WTC11 (cell line): ENCODE results near the gene TFF3.

Experiments used
- ARID4B ChIP-seq: sonication (generic); formaldehyde crosslinking; IDR thresholded peaks from 2 replicates; pipeline ENCODE4 v1.8.0; 2023; ENCODE audit warnings: missing genetic modification reagents, mild to moderate bottlenecking, borderline replicate concordance
- ATF2 ChIP-seq: sonication (generic); formaldehyde crosslinking; IDR thresholded peaks from 2 replicates; pipeline ENCODE4 v1.8.1; 2022; ENCODE audit warnings: low read depth, missing genetic modification reagents, borderline replicate concordance
- CTCF ChIP-seq: fragments of 200-600 bp; IDR thresholded peaks from 2 replicates; pipeline ENCODE4 v1.8.0; 2022; ENCODE audit warnings: antibody characterized with exemption
- ESRRA ChIP-seq: sonication (generic); formaldehyde crosslinking; IDR thresholded peaks from 2 replicates; pipeline ENCODE4 v1.8.1; 2022; ENCODE audit warnings: mild to moderate bottlenecking, missing genetic modification reagents, borderline replicate concordance
- GABPB1 ChIP-seq: sonication (generic); formaldehyde crosslinking; IDR thresholded peaks from 2 replicates; pipeline ENCODE4 v1.8.1; 2023; ENCODE audit warnings: mild to moderate bottlenecking, missing genetic modification reagents
- HMGXB4 ChIP-seq: sonication (generic); formaldehyde crosslinking; IDR thresholded peaks from 2 replicates; pipeline ENCODE4 v1.8.1; 2023; ENCODE audit warnings: mild to moderate bottlenecking, moderate library complexity, missing genetic modification reagents
- MYBL2 ChIP-seq: sonication (generic); formaldehyde crosslinking; IDR thresholded peaks from 2 replicates; pipeline ENCODE4 v1.8.1; 2023; ENCODE audit warnings: mild to moderate bottlenecking, moderate library complexity, missing genetic modification reagents
- PRDM15 ChIP-seq: sonication (generic); formaldehyde crosslinking; IDR thresholded peaks from 2 replicates; pipeline ENCODE4 v1.8.0; 2022; ENCODE audit warnings: missing genetic modification reagents
- RELA ChIP-seq: sonication (generic); formaldehyde crosslinking; IDR thresholded peaks from 2 replicates; pipeline ENCODE4 v1.8.1; 2022; ENCODE audit warnings: missing genetic modification reagents, mild to moderate bottlenecking, borderline replicate concordance
- SOX15 ChIP-seq: fragments of 250-450 bp; sonication (Bioruptor Pico); IDR thresholded peaks from 2 replicates; pipeline ENCODE4 v1.9.0; 2021; ENCODE audit warnings: mild to moderate bottlenecking
- TEAD4 ChIP-seq: sonication (generic); formaldehyde crosslinking; IDR thresholded peaks from 2 replicates; pipeline ENCODE4 v1.8.0; 2022; ENCODE audit warnings: mild to moderate bottlenecking, missing genetic modification reagents
- ZNF121 ChIP-seq: sonication (generic); formaldehyde crosslinking; IDR thresholded peaks from 2 replicates; pipeline ENCODE4 v1.8.0; 2023; ENCODE audit warnings: missing genetic modification reagents
- ZNF512 ChIP-seq: sonication (generic); formaldehyde crosslinking; IDR thresholded peaks from 2 replicates; pipeline ENCODE4 v1.8.1; 2022; ENCODE audit warnings: missing genetic modification reagents, borderline replicate concordance
- ZNF532 ChIP-seq: fragments of 250-450 bp; sonication (Bioruptor Pico); IDR thresholded peaks from 2 replicates; pipeline ENCODE4 v1.9.0; 2021; ENCODE audit warnings: mild to moderate bottlenecking, borderline replicate concordance

- no peak for TF ChIP-seq MYBL2 (CRISPR knock-in tag)
- TF ChIP-seq CTCF: no peak
- TF ChIP-seq ZNF512 (CRISPR knock-in tag): no peak
- no peak for TF ChIP-seq SOX15 (CRISPR knock-in tag)
- no peak for TF ChIP-seq GABPB1 (CRISPR knock-in tag)
- no peak for TF ChIP-seq ARID4B (CRISPR knock-in tag)
- no peak for TF ChIP-seq HMGXB4 (CRISPR knock-in tag)
- TF ChIP-seq ZNF121: no peak
- TF ChIP-seq ESRRA: no peak
- no peak for TF ChIP-seq ZNF532 (CRISPR knock-in tag)
- TF ChIP-seq TEAD4 (CRISPR knock-in tag): no peak
- no peak for TF ChIP-seq RELA (CRISPR knock-in tag)
- TF ChIP-seq ATF2: no peak
- TF ChIP-seq PRDM15 (CRISPR knock-in tag): no peak
Measured at GRCh38 chr21:42296501-42296900, 18.7 kb downstream of the TFF3 start.
